Measurements from ENCODE around the gene GABRG3.

Gene GABRG3

GRCh38 chr15:27473845-27474244 is 502.9 kb downstream of the GABRG3 start:
- TF ChIP-seq CTCF (IDR thresholded peaks at IDR 0.05) = no peak
- no peak overlapping the region for H3K27ac ChIP-seq
- H3K4me3 ChIP-seq (ENCODE audit: low read depth in 1 of 2, low read length in 1 of 2) = no peak overlapping the region
- no peaks in the 10 kb centered on the region for H3K36me3 ChIP-seq
- no peaks in the 10 kb centered on the region for H3K27me3 ChIP-seq
- no peaks in the 10 kb centered on the region for H3K9me3 ChIP-seq
- no peaks in the 10 kb centered on the region for H3K4me1 ChIP-seq (ENCODE audit: control insufficient read depth in 1 of 2, insufficient read depth in 1 of 2, low read depth in 1 of 2, low read length in 1 of 2)

GRCh38 chr15:27475395-27475794 is 504.4 kb downstream of the GABRG3 start:
- Histone ChIP-seq H3K4me3 (ENCODE audit: low read depth in 1 of 2, low read length in 1 of 2) (no peak overlapping the region), H3K4me1 (ENCODE audit: control insufficient read depth in 1 of 2, insufficient read depth in 1 of 2, low read depth in 1 of 2, low read length in 1 of 2) (no peaks in the 10 kb centered on the region), H3K27ac (no peak overlapping the region), H3K9me3 (no peaks in the 10 kb centered on the region), H3K36me3 (no peaks in the 10 kb centered on the region), H3K27me3 (no peaks in the 10 kb centered on the region)
- TF ChIP-seq CTCF (IDR thresholded peaks at IDR 0.05) = no peak

- no peak overlapping the region for H3K27ac ChIP-seq
- no peak overlapping the region for H3K4me3 ChIP-seq (ENCODE audit: low read depth in 1 of 2, low read length in 1 of 2)
- no peaks in the 10 kb centered on the region for H3K4me1 ChIP-seq (ENCODE audit: control insufficient read depth in 1 of 2, insufficient read depth in 1 of 2, low read depth in 1 of 2, low read length in 1 of 2)
- H3K36me3 ChIP-seq = no peaks in the 10 kb centered on the region
- TF ChIP-seq CTCF (IDR thresholded peaks at IDR 0.05) = no peak
- no peaks in the 10 kb centered on the region for H3K9me3 ChIP-seq
- H3K27me3 ChIP-seq = no peaks in the 10 kb centered on the region
Measured at GRCh38 chr15:27479296-27480140, 508.5 kb downstream of the GABRG3 start.

- TF ChIP-seq CTCF (IDR thresholded peaks at IDR 0.05) = no peak
- Histone ChIP-seq H3K36me3 (no peaks in the 10 kb centered on the region), H3K9me3 (no peaks in the 10 kb centered on the region), H3K4me1 (ENCODE audit: control insufficient read depth in 1 of 2, insufficient read depth in 1 of 2, low read depth in 1 of 2, low read length in 1 of 2) (no peaks in the 10 kb centered on the region), H3K27ac (no peak overlapping the region), H3K4me3 (ENCODE audit: low read depth in 1 of 2, low read length in 1 of 2) (no peak overlapping the region), H3K27me3 (no peaks in the 10 kb centered on the region)
Measured at GRCh38 chr15:27480141-27480530, 509.2 kb downstream of the GABRG3 start.

GRCh38 chr15:27480642-27481041 is 509.7 kb downstream of the GABRG3 start:
- no peaks in the 10 kb centered on the region for H3K9me3 ChIP-seq
- H3K27ac ChIP-seq = no peak overlapping the region
- H3K4me1 ChIP-seq (ENCODE audit: control insufficient read depth in 1 of 2, insufficient read depth in 1 of 2, low read depth in 1 of 2, low read length in 1 of 2) = no peaks in the 10 kb centered on the region

More at GRCh38 chr15:27480642-27481041, 509.7 kb downstream of the GABRG3 start:
- Histone ChIP-seq H3K36me3 (no peaks in the 10 kb centered on the region), H3K4me3 (ENCODE audit: low read depth in 1 of 2, low read length in 1 of 2) (no peak overlapping the region), H3K27me3 (no peaks in the 10 kb centered on the region)
- TF ChIP-seq CTCF (IDR thresholded peaks at IDR 0.05) = no peak
